Measurements from ENCODE around the gene CWC27. TPM values are rescaled to one million over a fixed set of nuclear protein-coding genes. Genes with fewer than 3 reads are reported as not detected.

The CWC27 gene
- total RNA-seq, 2 donors from 2014 or later = 37.5 to 39.1 TPM

DNA sequence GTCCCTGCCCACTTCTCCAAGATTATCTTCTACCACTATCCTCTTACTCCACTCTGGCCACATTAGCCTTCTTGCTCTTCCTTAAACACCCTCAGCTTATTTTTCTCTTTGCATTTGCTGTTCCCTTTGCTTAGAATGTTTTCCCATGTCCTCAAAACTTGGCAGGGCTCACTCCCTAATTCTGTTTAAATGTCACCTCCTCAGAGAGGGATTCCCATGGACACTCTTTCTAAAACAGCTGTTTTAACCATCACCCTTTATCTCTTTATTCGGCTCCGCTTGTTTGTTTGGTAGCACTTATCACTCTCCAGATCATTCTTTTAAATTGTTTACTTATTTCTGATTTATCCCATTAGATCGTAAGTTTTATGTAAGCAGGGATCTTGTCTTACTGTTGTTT, 278.5 kb downstream of the CWC27 start:
- Mint-ChIP-seq H3K9me3 (peaks cover 0 to 2% of the 10 kb centered on the region in 2 donors), H3K4me1 (ENCODE audit: low read depth) (no peaks in the 10 kb centered on the region), H3K27ac (no peak overlapping the region), H3K36me3 (ENCODE audit: insufficient read depth in 2 of 2) (no peaks in the 10 kb centered on the region), H3K27me3 (ENCODE audit: low read depth) (no peaks in the 10 kb centered on the region), H3K4me3 (no peak overlapping the region)
- DNase-seq (no peak), ATAC-seq (replicated peaks in 1 of 2) (no peak)

DNA sequence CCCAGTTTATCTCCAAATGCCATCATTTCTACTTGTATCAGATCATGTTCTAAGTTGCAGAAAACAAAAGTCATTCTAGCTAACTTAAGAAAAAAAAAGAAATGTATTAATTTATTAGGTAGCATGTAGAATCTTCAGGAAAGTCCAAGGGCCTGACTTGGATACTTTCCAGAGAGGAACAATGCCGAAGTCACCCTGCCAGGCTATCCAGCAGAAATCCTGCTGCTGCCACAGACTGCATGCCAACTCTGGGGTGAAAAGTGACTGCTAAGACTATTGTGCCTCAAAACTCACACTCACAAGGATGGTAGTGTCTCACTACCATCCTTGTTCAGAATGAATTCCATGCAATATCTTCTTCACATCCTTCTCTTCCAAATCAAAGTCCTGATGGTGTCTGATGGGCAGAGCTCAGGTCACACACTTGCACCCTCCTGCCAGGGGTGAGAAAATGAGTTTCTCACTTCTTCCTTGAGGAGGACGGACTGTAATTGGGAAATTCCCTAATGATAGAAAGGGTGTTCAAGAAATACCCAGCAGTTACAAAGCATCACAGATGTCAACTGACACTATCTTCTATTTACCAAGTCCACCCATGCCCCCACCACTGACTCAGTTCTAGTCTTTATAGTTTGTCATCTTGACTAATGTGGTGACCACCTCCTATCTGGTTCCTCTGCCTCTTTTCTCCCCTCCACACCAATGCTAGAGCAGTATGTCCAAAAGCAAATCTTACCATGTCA, 279.4 kb downstream of the CWC27 start:
- Mint-ChIP-seq H3K27ac (no peak overlapping the region), H3K4me1 (ENCODE audit: low read depth) (no peaks in the 10 kb centered on the region), H3K27me3 (ENCODE audit: low read depth) (no peaks in the 10 kb centered on the region), H3K4me3 (no peak overlapping the region), H3K9me3 (no peaks in the 10 kb centered on the region), H3K36me3 (ENCODE audit: insufficient read depth in 2 of 2) (no peaks in the 10 kb centered on the region)
- ATAC-seq (replicated peaks in 1 of 2) (peak in 1 of 2 donors; percentile 33), DNase-seq (no peak)

DNA sequence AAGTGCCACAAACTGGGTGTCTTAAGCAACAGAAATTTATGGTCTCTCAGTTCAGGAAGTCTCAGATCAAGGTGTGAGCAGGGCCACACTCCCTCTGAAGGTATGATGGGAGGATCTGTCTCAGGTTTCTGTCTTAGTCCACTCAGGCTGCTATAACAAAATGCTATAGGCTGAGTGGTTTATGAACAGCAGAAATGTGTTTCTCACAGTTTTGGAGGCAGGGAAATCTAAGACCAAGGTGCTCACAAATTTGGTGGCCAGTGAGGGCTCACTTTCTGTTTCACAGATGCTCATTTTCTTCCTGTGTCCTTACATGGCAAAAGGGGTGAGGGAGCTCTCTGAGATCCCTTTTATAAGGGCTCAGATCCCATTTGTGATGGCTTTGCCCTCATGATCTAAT, 281.4 kb downstream of the CWC27 start:
- Mint-ChIP-seq H3K4me1 (ENCODE audit: low read depth) (no peaks in the 10 kb centered on the region), H3K27ac (no peak overlapping the region), H3K4me3 (no peak overlapping the region), H3K9me3 (no peaks in the 10 kb centered on the region), H3K36me3 (ENCODE audit: insufficient read depth in 2 of 2) (no peaks in the 10 kb centered on the region), H3K27me3 (ENCODE audit: low read depth) (no peaks in the 10 kb centered on the region)
- DNase-seq (no peak), ATAC-seq (replicated peaks in 1 of 2) (peak in 1 of 2 donors; percentile 19)

DNA sequence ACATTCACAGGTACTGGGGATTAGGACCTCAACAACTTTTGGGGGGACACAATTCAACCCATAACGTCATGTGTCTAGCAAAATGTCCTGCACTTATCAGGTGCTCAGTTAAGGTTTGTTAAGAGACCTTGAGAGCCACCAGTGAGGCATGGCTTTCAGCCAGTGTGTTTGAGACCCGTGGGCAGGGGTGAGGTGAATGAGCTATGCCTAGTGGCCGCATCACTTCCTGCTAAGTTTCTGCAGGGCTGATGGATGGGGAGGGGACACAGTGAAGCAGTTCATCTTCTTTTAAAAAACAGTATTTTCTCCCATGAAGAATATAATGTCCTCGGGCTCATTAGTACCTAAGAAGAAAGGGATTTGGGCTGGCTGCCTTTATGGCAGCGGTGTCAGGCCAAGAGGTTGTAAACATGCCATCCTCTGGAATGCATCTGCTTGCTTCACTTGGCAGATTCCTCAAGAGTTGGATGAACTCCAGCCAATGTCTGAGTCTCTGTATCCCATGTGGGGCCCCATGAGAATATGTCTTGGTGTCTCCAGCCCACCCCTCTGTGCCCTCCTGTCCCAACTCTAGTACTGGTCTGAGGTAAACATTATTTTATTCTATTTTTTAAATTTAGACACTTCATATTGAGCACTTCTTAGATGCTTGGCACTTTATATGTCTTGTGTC, 282.2 kb downstream of the CWC27 start:
- Mint-ChIP-seq H3K9me3 (no peaks in the 10 kb centered on the region), H3K36me3 (ENCODE audit: insufficient read depth in 2 of 2) (no peaks in the 10 kb centered on the region), H3K4me1 (ENCODE audit: low read depth) (no peaks in the 10 kb centered on the region), H3K27ac (no peak overlapping the region), H3K4me3 (no peak overlapping the region), H3K27me3 (ENCODE audit: low read depth) (no peaks in the 10 kb centered on the region)
- DNase-seq (no peak), ATAC-seq (replicated peaks in 1 of 2) (no peak)

DNA sequence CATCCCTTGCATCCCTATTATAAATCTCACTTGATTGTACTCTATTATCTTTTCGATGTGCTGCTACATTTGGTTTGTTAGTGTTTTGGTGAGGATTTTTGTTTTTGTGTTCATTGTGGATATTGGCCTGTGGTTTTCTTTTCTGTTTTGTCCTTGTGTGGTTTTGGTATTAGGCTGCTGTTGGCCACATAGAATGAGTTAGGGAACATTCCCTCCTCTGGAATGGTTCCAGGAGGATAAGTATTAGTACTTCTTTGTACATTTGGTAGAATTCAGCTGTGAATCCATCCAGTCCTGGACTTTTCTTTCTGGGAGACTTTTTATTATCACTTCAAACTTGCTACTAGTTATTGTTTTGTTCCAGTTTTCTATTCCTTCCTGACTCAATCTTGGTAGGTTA, 287.2 kb downstream of the CWC27 start:
- H3K9me3 Mint-ChIP-seq = peaks cover 0 to 2% of the 10 kb centered on the region in 2 donors
- peaks cover 5% of the 10 kb centered on the region for H3K4me1 Mint-ChIP-seq (ENCODE audit: low read depth)
- H3K27me3 Mint-ChIP-seq (ENCODE audit: low read depth) = no peaks in the 10 kb centered on the region
- H3K36me3 Mint-ChIP-seq (ENCODE audit: insufficient read depth in 2 of 2) = no peaks in the 10 kb centered on the region
- H3K4me3 Mint-ChIP-seq = no peak overlapping the region
- no peak for ATAC-seq (replicated peaks in 1 of 2)
- no peak for DNase-seq
- H3K27ac Mint-ChIP-seq = peak overlapping the region; percentile 18

DNA sequence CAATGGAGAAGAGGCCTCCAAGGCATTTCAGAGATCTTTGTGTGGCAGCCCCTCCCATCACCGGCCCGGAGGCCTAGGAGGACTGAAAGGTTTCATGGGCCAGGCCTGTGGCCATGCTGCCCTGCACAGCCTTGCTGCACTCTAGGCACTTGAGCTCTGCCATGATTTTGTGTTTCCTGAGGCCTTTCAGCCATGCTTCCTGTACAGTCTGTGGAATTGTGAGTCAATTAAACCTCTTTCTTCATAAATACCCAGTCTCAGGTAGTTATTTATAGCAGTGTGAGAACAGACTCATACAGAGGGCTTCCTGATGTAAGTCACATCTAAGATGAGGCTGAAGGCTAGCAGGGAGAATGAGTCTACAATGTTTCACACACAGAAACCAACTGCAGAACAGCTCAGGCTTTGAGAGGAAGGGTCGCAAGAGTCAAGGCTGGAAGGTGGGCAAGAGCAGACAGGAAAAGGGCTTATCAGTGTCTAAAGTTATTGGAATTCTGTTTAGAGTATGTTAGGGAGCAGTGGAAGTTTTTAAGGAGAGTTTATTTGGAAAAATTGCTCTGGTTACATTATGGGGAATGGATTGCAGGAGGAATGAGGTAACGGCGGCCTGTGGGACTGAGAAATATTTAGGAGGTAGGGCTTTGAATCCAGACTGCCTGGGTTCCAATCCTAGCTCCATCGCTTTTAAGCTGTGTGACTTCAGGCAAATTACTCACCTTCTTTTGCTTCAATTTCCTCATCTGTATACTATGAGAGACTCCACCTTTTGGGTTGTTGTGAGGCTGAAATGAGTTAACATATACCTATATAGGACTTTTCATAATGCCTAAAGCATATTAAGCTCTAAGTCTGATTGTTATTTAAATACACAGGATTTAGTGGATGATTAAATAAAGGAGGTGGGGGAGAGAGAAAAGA, 291.2 kb downstream of the CWC27 start:
- Mint-ChIP-seq H3K4me3 (peak overlapping the region; percentile 20 to 37), H3K27me3 (ENCODE audit: low read depth) (peaks cover 2% of the 10 kb centered on the region), H3K27ac (peak overlapping the region; percentile 43), H3K36me3 (ENCODE audit: insufficient read depth in 2 of 2) (no peaks in the 10 kb centered on the region), H3K4me1 (ENCODE audit: low read depth) (peaks cover 5% of the 10 kb centered on the region), H3K9me3 (peaks cover 0 to 2% of the 10 kb centered on the region in 2 donors)
- ATAC-seq (replicated peaks in 1 of 2) = peak; percentile 66 to 91
- DNase-seq = no peak

DNA sequence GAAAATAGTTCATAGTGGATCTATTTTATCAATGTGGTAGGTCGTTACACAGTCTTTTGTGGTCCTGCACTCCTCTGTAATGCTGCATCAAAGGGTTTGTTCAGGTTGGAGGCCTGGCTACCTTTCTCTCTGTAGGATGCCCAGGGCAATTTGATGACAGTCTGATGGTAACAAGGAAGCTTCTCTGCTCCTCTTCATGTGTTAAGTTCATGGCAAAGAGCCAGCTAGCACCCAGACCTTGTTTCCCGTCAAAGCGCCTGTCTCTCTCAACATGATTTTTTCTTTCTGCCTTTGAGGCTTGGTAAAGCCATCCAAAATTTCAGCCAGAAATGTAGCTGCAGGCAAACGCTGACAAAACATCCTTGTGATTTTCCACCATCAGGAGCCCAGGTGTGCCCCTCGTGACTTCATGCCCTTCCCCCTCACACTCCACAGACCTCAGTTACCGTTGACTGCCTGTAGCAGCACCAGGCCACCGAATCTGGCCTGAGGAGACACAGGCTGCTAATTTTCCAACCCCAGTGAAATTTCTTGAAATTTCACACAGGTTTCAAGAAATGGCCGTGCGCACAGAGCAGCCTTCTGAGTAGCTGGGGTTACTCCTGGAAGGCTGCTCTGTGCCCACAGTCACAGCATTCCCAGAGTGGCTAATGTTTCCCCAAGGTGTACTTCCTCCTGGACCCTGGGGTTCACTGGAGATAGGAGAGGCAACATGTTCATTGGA, 292.7 kb downstream of the CWC27 start:
- H3K27me3 Mint-ChIP-seq (ENCODE audit: low read depth) = peaks cover 10% of the 10 kb centered on the region

DNA sequence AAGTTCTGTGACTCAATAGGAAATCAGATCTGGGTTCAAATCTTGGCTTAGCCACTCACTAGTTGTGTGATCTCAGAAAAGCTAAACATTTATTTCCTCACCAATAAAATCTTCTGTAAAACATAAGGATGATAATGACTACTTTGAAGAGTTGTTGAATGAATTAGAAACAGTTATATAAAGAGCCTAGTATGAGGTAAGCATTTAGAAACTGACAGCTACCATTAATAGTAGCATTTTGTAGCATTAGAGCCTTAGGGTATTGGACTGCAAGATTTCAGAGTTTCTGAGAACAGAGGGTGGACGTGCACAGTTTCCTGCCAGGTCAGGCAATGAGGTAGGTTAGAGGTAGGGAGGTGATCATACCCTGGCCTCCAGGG, 293.2 kb downstream of the CWC27 start:
- H3K4me1 Mint-ChIP-seq (ENCODE audit: low read depth) = peaks cover 5% of the 10 kb centered on the region
- ATAC-seq (replicated peaks in 1 of 2) (no peak), DNase-seq (no peak)
- H3K4me3 Mint-ChIP-seq = no peak overlapping the region
- H3K27ac Mint-ChIP-seq = no peak overlapping the region
- no peaks in the 10 kb centered on the region for H3K36me3 Mint-ChIP-seq (ENCODE audit: insufficient read depth in 2 of 2)
- peaks cover 0 to 2% of the 10 kb centered on the region in 2 donors for H3K9me3 Mint-ChIP-seq
- peaks cover 10% of the 10 kb centered on the region for H3K27me3 Mint-ChIP-seq (ENCODE audit: low read depth)

More for the DNA sequence above, 292.7 kb downstream of the CWC27 start:
- Mint-ChIP-seq H3K36me3 (ENCODE audit: insufficient read depth in 2 of 2) (no peaks in the 10 kb centered on the region), H3K4me3 (no peak overlapping the region), H3K9me3 (peaks cover 0 to 2% of the 10 kb centered on the region in 2 donors), H3K4me1 (ENCODE audit: low read depth) (peaks cover 5% of the 10 kb centered on the region), H3K27ac (no peak overlapping the region)
- DNase-seq (no peak), ATAC-seq (replicated peaks in 1 of 2) (no peak)

DNA sequence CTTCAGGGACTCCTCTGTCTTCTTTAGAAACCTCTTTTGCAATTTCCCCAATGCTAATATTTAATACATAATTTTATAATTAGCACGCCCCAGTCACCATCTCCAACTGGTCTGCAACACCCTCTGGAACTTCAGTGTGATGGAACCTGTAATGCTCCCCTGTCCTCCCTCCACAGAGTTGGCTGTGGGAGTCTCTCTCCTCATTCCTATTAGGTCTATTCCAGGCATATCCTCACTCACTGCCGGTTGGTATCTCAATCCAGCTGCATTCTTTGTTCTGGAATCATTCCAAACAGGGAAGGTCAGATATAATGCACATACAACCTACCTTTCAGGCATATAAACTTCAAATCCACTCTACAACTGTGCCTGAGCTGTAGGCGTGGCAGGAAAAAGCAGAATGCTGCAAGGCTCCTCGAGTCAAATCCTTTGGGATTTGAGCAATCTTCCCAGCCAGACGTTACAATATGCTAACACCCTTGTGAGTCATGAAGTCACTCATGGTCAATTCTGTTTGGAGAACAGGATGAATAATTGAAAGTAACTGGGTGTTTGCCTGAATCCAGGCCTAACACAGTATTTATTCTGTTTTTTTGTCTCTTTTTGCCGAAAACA, 293.8 kb downstream of the CWC27 start:
- Mint-ChIP-seq H3K27ac (no peak overlapping the region), H3K36me3 (ENCODE audit: insufficient read depth in 2 of 2) (no peaks in the 10 kb centered on the region), H3K9me3 (peaks cover 0 to 2% of the 10 kb centered on the region in 2 donors), H3K27me3 (ENCODE audit: low read depth) (peaks cover 10% of the 10 kb centered on the region), H3K4me1 (ENCODE audit: low read depth) (peaks cover 5% of the 10 kb centered on the region), H3K4me3 (no peak overlapping the region)
- DNase-seq (no peak), ATAC-seq (replicated peaks in 1 of 2) (no peak)

DNA sequence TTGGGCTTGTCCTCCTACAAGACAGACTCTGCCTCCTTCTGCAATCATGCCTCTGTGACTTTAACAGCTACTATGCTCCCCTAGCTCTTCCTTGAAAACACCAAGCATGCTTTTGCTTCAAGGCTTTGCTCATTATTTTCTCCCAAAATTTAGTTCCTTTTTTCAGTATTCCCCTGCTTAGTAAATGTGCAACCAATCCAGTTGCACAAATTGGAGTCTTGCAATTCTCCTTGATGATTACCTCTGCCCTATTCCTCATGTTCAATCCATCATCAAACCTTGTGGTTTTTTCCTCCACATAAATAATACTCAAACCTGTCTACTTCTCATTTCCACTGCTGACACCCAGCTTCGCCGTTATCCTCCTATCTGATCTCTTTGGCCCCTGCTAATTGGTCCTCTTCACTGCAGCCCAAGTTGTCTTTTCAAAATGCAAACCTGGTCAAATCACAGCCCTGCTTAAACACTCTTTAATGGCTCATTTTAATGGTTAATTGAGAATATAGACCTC, 296.3 kb downstream of the CWC27 start:
- ATAC-seq (replicated peaks in 1 of 2) = no peak
- no peaks in the 10 kb centered on the region for H3K36me3 Mint-ChIP-seq (ENCODE audit: insufficient read depth in 2 of 2)
- no peak overlapping the region for H3K27ac Mint-ChIP-seq

DNA sequence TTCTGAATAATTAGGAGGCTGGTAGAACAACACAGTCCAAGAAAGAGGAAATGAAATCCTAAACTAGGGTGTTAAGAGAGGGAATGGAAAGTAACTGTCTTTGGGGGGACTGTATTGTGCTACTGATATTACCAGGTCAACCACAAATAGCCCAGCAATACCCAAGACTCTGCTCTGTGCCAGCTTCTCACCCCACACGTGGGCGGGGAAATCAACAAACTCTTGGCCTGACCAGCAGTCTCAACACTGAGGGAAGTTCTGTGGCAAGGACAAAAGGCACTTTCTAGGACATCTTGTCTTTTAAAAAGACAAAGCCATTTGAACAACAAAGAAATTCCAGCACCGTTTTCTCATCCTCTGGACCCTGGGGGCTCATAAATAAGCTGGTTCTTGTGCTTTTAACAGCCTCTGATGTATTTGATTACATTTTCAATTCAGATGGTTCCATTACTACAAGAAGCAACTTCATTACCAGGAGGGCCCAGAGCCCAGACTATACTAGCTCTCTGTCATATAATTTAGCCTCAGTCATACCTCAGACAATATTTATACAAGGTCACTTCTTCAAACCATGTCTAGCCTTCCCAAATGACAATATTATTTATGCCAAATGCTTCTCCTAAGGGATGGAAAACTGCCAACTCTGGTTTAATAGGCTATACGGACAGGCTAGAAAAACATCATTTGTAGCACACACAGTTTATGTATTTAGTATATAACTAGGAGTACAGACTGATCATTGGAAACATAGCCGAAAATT, 297.8 kb downstream of the CWC27 start:
- no peaks in the 10 kb centered on the region for H3K9me3 Mint-ChIP-seq
- no peak for ATAC-seq (replicated peaks in 1 of 2)
- H3K27me3 Mint-ChIP-seq (ENCODE audit: low read depth) = peaks cover 18% of the 10 kb centered on the region
- H3K27ac Mint-ChIP-seq = no peak overlapping the region
- no peak overlapping the region for H3K4me3 Mint-ChIP-seq
- no peaks in the 10 kb centered on the region for H3K36me3 Mint-ChIP-seq (ENCODE audit: insufficient read depth in 2 of 2)
- no peak for DNase-seq
- no peaks in the 10 kb centered on the region for H3K4me1 Mint-ChIP-seq (ENCODE audit: low read depth)

More for the DNA sequence above, 296.3 kb downstream of the CWC27 start:
- H3K4me3 Mint-ChIP-seq = no peak overlapping the region
- peaks cover 18% of the 10 kb centered on the region for H3K27me3 Mint-ChIP-seq (ENCODE audit: low read depth)
- peaks cover under 1% of the 10 kb centered on the region for H3K4me1 Mint-ChIP-seq (ENCODE audit: low read depth)
- no peak for DNase-seq
- H3K9me3 Mint-ChIP-seq = no peaks in the 10 kb centered on the region

DNA sequence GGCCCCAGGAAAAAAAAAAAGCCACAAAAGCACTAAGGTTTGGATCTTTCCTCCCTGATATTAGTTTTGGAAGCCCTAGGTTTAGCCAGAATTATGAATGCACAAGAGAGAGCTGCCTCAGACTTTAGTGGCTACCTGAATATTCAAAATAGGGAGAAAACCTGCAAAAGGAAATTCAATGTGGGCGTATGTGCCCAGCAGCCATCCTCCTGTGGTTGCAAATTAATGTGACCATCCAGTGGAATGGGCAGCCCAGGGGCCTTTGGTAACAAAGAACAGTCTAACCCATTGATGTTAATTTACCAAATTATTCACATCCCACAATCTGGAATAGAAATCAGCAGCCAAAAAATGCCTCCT, 298.4 kb downstream of the CWC27 start:
- no peak for ATAC-seq (replicated peaks in 1 of 2)
- Mint-ChIP-seq H3K4me3 (no peak overlapping the region), H3K27ac (no peak overlapping the region), H3K9me3 (no peaks in the 10 kb centered on the region), H3K4me1 (ENCODE audit: low read depth) (no peaks in the 10 kb centered on the region), H3K27me3 (ENCODE audit: low read depth) (peaks cover 18% of the 10 kb centered on the region), H3K36me3 (ENCODE audit: insufficient read depth in 2 of 2) (no peaks in the 10 kb centered on the region)
- no peak for DNase-seq

Measured in activated T-cell treated with anti-CD3 and anti-CD28 coated beads, Interleukin-2, amount 50 U/mL, for 72 hours (primary cell).